HG03432 (cell line): ENCODE results near the gene DCLK2.
"Not testable (repeated sequence)": the region's sequence is repeated elsewhere in the genome, so short reads cannot be mapped to it uniquely, and the experiment has no call there.

Source experiments
- ATAC-seq: cut with Tn5 transposase; IDR thresholded peaks from one replicate; pipeline ENCODE4 v1.9.1; 2021; ENCODE audit warnings: mild to moderate bottlenecking, moderate library complexity; ENCODE audit not compliant: unreplicated experiment

DCLK2 gene

GRCh38 chr4:150197256-150197655, 119.0 kb downstream of the DCLK2 start:
- not testable (repeated sequence) for ATAC-seq

DNA sequence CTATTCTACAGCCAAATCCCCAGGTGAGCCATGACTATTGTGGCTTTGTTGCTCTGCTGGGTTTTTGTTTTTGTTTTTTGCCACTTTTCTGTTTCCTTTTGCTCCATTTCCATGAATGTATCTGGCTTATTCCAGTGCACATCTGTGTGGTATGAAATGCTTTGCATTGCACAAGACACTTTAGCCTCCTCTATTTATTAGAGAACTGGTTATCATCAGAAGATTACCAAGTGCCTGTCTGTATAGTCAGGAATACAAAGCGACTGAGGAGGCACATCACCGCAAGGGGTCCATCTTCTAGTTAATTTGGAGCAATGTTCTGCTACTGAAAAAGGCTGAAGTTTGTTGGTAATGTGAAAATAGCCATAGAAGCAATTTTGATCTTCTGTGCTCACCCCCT, 120.8 kb downstream of the DCLK2 start:
- no peak for ATAC-seq

DNA sequence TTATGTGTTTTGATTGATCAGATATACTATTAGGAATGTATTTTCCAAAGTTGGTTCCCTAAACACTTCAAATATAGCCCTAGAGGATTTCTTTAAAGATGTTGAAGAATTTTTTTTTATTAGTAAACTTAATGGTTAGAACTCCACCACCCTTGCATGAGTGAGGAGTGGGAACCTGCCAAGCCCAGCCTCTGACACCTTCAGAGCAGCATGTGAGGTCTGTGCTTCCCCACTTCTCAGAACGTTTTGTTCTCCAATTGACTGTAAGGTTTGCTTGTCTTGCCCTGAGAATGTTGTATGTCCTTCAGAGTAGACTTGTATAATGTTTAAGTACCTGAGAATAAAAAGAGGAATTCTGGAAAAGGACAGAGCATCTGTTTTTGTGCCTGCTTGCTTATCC, 126.8 kb downstream of the DCLK2 start:
- ATAC-seq = no peak

DNA sequence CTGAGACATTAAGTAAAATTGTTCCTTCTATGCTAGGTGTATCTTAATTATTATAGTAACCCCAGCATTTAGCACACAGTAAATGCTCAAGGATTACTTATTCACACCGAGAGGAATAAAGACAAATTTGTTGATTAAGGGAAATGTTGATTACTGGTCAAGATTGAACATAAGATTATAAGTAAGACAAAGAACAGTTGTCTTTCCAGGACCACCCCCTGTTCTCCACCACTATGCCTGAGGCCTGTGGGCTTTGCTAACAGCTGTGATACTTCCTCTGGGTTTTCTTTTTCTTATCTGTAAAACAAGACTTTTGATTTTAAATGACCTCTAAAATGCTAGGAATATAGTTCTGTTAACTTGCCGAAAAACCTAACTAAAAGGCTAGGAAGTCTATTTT, 128.0 kb downstream of the DCLK2 start:
- ATAC-seq = no peak

GRCh38 chr4:150206954-150207353, 128.7 kb downstream of the DCLK2 start:
- ATAC-seq = no peak

DNA sequence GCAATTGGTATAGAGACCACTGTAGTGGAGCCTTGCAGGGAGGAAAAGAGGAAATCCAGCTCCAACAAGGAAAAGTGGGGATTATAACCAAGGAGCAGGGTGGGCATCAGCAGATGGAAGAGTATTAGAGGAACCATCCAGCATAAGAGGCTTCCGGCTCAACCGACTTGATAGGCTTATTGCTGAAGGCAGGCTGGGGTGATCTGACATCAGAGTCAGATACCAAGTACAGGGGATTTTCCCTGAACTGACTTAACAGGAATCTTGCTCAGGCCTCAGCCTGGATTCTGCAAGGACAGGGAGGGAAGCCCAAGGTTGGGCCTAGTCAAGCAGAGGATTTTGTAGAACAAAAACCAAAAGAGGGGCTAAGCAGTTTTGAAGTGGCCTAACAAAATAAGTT, 129.6 kb downstream of the DCLK2 start:
- ATAC-seq = no peak

DNA sequence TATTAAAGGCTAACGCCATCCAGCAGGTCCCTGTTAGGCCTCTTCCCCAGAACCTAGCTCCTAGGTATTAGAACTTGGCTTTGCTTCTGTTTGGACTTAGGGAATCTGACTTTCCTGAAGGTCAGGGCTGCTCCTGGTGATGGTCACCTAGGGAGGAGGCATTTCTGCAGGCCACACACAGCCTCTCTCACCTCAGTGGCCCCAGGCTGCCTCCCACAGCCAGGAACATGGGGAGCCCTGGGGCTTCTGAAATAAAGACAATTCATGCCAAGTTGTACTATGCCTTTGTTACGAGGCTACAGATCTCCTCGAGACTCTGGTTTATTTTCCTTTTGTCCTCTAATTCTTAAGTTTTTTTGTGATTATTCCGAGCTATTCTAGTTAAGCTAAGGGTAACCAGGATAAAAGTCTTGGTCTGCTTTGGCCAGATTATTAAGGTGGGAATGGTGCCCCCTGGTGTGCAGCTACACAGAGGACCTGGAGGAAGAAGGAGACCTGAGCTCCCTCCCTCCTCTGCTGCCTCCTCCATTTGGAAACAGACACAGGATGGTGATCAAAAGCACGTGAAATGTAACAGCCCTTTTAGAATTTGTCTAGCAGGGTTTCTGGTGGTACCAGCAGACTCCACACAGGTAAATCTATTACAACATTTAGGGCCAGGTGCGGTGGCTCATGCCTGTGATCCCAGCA, 131.0 kb downstream of the DCLK2 start:
- peak; percentile 62 for ATAC-seq

- no peak for ATAC-seq
These were observed 132.8 kb downstream of the DCLK2 start for GRCh38 chr4:150211016-150211415.

DNA sequence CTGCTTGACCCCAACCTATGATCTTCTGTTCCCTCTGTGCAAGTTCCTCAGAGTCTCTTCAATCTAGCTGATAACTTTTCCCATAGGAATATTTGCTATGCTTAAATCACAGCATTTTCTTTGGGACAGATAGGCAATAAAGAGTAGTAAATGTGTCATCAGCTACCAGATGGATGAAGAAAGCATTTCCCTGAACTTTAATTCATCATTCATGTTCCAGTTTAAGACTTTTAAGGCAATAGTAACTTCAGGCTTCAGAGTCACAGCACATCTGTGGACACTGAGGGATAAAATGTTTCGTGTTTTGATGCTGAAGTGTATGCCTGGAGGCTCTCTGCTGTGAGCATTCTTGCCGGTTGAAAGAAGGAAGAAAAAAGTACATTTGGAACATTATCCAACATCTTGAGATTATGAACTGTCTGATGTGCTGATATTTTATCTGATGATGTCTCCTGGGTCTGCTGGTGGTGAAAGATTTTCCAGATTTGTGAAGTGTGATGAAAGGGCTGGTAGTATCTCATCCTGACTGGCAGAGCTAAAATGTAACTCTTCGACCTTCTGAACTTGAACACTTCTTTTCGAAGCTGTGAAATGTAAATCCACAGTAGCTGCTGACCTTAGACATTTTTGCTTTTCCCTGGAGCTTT, 133.7 kb downstream of the DCLK2 start:
- no peak for ATAC-seq

GRCh38 chr4:150212485-150212884, 134.2 kb downstream of the DCLK2 start:
- no peak for ATAC-seq

DNA sequence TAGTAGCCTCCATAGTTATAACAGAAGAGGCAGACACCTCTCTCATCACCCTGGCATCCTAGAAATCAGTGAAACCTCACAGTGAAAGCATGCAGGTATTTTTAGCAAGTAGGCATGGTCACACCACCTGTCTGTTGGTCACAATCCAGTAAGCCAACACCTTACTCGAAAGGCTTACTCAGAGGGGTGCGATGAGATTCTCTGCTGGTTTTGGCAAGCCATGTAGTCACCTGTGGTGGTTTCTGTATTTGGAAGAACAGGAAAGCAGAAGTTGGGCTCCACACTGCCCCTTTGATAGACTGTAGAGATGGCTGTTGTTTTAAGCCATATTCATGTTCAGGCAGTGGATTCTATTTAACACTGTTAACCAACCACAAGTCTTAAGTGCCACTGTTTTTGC, 134.7 kb downstream of the DCLK2 start:
- ATAC-seq = peak; percentile 54

DNA sequence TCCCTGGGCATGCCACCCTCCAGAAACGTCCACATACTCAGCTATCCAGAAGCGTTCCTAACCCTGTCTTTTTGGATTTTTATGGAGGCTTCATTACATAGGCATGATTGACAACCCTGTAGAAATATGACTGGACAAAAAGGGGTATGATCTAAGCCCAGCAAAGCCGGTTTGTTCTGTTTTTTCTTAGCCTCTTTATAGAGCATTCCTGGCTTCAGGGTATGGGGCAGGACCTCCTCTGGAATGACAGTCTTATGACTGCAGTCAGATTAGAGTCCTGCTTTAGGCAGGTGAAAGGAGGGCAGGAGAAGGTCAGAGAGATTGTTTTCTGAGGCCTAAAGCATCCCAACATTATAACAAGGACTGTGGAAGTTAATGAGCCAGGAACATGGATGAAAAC, 137.4 kb downstream of the DCLK2 start:
- no peak for ATAC-seq

DNA sequence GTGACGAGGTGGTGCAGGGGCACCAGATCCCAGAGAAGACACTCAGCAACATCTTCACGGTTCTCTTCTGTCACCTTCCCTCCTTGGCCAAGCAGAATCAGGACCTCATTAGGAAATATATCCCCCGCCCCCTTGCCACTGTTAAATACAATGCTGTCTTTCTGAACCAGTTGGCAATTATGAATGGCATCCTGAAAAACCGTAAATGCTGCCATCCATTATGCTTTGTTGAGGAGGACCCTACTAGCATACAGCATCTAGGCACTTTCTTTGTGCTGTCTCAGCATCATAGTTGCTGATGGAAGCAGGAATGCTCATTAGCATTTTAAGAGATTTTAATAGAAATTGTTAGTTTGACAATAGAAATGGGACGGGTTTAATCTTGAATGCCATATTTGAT, 138.5 kb downstream of the DCLK2 start:
- ATAC-seq = no peak

DNA sequence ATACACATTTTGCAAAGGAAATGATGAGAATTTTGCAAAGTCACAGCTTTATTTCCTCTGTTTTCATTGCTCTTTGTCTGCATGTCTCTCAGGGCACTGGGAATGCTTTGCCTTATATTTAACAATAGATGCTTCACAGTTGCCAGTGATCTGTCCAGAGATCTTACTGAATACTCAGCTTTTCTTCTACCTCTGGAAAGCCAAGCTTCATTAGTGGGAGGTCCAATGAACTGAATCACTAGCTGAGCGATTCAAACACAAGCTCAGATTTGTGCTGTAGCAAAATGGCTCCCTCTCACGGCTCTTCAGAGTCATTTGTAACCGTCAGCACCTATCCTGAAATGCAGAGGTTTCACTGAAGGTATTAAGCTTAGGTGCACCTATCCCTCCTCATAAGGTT, 138.9 kb downstream of the DCLK2 start:
- no peak for ATAC-seq

DNA sequence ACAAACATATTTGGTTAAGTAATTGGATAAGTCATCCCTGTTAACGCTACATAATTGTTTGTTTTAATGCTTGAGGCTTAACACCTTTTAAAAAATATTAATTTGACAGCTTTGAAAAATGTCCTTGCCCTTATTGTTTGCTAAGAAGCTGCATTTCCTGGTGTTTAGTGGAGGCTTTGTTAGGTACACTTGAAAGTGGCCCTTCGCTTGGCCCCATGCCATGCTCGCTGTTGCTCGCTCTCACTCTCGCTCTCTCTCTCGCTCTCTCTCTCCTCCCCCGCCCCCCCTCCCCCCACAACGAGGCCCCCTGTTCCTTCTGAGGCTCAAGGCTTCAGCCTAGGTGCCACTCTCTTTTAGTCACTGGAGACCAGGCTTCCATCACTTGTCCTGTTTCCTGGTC, 139.6 kb downstream of the DCLK2 start:
- no peak for ATAC-seq

- ATAC-seq = no peak
These were observed 140.2 kb downstream of the DCLK2 start for GRCh38 chr4:150218447-150218846.

DNA sequence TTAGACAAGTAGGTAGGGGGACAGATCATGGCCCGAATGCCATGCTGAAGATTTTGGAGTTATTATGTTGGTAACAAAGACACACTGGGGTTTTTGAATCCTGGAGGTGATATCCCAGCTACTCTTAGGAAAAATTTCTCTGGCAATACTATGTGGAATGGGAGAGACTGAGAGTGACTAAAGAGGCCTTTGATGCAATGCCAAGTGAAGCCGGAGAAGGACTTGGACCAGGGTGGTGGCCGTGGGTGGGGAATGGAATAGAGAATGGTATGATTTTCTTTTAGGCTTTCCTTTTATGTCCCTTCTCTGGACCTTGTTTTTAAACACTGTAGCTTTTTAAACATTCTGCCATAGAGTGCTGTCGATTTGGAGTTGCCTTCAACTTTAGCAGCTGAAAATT, 141.6 kb downstream of the DCLK2 start:
- no peak for ATAC-seq

DNA sequence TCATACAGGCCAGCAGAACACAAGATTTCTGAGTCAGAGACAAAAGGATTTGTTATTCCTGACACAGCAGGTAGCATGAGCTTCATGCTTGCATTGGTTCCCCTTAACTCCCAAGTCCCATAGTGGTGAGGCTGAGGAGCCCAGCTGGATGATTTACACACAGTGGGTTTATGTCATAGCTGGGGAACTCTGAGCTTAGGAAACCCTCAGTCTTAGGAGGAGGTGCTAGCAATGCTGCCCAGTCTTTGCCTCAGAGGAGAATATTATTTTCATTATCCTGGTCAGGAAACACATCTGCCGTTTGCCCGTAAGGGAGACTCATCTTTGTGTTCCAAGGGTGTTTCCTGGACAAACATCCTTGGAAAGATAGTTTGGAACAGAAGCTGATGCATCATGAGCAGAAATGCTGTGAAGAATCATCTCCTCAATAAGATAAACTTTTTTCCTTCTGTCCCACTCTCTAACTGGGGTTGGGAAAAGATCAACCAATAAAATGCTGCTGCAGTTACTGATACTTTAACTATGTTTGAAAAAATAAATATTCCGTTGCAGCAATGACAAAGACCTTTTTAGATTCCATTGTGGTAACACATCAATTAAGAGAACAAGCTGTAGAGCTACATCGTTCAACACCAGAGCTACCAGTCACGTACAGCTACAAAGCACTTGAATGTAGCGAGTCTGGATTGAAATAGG, 146.8 kb downstream of the DCLK2 start:
- no peak for ATAC-seq

- ATAC-seq = no peak
These were observed 151.3 kb downstream of the DCLK2 start for GRCh38 chr4:150229520-150229919.

DNA sequence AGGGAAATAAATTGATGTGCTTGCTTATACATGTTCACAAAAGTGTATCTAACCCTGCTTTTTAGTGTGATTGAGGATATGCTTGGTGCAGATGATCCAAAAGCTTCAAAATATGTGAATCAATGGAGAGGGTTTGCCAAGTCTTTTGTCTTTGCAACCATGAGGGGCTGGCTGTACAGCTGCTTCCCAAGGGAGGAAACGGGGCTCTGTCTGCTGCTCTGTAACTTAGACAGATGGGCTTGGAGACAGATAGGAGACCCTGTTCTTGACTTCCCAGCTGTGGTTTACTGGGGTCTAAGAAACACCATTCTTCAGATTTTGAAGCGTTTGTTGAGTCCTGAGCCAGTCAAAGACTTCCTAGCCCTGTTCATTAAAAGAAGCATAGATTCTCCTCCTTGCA, 152.3 kb downstream of the DCLK2 start:
- no peak for ATAC-seq

GRCh38 chr4:150231107-150231770, 153.0 kb downstream of the DCLK2 start:
- ATAC-seq = no peak

- ATAC-seq = no peak
These were observed 153.8 kb downstream of the DCLK2 start for GRCh38 chr4:150232029-150232428.
